ENCODE measurements around the gene RAD52.

RAD52 gene

GRCh38 chr12:949453-950191 lies at the start of gene RAD52:
TSS of gene RAD52 (minus strand) at chr12:949694. CDS start at chr12:933058, 16,636 bp downstream.
- peak; percentile 97 for FAIRE-seq

DNA sequence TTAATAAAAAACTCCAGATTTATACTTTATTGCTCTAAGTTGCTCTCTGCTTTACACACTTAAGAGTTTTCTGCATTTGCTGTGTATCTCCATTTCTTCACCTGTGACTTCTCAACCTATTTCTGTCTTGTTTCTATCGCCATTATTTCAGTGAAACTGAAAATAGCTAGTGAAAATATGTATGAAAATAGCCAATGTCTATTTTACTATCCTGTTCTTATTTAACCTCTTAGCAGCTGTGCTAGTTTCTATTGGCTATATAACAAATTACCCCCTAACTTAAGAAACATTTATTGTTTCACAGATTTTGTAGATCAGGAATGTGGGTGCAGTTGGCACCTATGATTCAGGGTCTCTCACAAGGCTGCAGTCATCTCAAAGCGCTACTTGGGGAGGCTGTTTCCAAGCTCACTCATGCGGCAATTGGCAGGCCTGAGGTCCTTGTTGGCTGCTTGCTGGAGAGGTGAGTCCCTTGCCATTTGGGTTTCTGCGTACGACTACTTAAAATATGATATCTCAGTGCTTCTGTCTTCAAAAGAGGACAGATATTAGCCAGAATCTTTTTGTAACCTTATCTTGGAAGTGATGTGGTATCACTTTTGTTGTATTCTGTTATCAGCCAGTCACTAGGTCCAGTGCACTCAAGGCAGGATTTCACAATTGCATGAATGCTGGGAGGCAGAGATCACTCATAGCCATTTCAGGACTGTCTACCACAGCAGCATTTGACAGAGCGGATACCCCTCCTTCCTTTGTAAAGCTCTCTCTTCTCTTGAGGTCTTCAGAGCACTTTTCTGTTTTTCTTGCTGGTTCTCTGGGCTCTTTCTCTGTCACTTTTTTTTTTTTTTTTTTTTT lies 48.8 kb upstream of the RAD52 start:
- FAIRE-seq: no peak

DNA sequence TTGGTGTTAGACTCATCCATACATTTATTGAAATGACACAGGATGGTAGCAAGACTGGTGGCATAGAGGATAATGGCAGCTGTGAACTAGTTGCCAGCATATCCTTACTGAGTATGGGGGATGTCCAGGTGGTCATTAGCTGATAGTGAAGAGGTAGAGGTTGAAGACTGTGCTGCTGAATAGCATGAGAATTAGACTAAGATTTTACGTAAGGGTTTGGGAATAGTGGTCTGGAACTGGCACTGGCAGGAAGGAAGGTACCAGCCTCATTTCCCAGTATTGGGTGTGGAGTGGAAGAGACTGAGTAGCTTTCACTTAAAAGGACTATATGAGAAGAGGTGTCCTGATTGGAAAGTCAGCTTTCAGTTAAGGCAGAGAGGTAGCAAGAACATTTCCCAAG lies 48.0 kb upstream of the RAD52 start:
- no peak for FAIRE-seq

GRCh38 chr12:996881-997280 lies 47.4 kb upstream of the RAD52 start:
- FAIRE-seq: no peak

DNA sequence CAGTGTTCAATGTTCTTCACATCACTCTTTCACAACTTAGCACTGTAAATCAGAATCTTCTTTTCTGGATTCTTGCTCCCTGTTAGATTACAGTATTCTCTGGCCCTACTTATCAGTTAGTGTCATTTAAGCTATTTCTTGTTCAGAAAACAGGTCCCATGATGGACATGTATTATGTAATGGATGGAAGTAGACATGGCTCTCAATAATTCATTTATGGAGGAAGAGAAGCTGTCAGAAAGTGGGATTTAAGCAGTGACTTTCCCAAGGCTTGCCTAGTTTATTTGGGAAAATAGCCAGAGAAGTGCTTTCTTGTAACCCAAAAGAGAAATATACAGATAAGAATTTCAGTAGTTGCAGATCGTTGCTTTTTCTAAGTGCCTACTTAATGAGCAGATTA lies 43.2 kb upstream of the RAD52 start:
- no peak for FAIRE-seq

DNA sequence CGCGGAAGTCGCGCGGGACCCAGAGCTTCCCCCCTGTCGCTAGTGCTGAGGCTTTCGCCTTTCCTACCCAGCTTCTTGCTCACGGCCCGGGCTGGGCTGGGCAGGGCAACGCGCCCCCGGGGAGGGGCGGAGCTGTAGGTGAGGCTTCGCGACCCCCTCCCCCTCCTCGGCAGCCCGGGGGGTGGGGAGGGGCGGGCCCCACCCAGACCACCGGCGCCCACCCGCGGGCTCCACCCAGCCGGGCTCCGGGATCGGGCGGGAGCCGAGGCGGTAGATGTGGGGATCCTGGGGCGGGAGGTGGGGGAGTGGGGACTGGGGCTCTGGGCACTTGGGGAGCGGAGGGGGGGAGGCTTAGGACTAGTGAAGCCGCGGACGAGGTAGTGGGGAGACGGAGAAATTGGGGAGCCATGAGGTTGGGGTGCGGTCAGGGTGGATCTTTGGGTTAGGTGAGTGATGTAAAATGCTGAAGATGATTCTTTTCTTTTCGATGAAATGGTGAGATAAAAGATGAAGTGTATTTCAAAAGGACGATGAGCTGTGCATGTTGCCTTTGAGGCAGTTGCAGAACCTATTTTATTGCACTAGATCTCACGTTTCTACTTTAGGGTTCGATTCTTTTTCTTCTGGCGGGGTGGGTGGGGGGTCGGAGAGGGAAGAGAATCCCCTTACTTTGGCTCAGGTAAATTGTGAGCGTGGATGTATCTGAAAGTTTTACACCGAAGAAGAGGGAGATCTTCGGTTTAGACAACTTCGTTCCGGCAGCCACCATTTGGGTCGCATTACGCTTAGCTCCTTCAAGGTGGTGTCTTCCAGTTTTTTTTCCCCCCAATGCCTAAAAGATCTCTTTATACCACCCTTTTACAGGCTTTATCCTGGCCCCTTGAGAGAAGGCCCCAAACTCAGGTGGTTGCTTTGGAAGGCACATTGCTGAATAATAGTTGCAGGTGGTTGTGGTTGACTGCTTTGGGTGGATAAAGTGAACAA lies 42.1 kb upstream of the RAD52 start:
- FAIRE-seq: no peak

DNA sequence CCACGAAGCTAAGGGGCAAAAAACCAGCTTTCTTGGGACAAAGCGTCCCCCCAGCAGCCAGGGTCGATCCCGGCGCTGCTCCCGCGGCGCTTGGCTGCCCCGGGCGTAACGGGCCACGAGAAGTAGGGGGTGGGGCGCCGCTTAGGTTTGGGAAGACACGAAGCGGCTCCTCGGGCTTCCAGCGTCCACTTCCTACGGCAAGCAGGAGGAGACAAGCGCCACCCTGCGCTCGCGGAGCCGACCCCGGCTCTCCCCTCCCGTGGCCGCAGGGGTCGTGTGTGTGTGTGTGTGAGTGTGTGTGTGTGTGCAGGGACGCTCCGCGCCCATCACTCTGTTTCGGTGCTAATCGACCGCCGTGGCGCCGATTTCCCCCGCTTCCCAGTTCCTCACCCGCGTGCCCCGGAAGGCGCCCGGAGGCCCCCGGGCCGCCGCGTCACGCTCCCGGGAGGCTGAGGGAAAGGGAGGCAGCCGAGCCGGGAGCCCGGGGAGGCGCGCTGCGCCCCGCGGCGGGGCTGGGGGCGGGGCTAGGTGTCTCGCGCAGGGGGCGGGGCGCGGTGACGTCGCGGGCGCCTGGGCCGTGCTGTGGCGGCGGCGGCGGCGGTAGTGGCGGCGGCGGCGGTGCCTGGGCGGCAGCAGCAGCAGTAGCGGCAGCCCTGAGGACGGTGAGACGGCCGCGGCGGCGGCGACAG lies 41.3 kb upstream of the RAD52 start, which contains the start of gene ERC1:
TSS of gene ERC1 (plus strand) at position 563 of the 689 bp plus-strand sequence. CDS start 36,681 bp downstream, outside the sequence.
- no peak for FAIRE-seq

DNA sequence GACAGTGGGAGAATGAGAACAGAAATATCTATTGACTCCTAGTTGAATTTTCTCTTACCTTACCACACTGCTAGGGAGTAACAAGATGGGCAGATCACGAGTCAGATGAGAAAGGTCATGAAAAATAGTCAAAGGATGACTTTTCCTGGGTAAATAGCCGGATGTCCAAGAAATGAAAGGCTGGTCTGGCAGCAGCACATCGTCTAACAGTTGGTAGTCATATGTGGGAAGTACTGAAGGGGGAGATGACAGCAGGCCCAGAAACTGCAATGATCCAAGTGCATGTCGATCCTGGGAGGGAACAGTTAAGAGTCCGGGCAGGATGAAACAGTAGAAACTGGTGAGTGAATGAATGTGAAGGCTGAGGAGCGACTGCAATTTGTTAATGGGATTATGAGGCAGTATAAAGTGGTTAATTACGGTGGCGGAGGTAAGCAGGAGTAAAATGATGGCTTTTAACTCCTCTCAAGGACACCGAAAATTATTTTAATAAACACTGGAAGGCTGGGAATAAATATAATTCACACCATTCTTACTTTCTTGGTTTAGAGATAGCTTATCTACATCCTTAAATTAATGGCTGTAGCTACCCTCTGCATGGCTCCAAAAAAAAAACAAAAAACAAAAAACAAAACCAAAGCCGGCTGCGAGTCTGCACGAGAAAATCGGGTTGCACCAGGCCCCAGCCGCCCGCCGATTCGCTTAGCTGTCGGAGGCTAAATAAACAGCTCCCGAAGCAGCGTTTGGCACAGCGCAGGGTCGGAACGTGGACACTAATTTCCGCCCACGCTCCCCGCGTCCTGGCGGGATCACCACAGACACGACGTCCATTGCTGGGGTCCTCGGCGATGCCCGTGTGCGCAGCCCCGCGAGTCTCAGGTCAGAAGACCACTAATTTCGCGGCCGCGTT lies 40.5 kb upstream of the RAD52 start:
- FAIRE-seq: no peak

DNA sequence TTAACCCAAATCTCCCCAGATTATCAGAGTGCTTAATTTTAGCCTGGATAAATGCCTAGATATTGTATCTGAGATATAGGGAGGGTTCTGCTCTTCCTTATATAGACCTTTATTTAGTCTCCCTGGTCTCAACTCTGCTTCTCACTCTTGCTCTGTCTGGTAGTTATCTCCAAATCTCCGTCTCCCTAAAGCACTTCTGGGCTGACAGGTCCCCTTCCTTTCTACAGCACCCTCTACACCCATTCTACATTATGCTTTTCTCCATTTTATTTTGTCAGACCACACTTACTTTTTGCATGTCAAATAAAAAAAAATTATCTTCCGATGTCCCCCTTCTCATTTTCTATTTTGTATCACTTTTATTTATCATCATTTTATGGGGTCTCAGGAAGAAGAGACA lies 39.6 kb upstream of the RAD52 start:
- FAIRE-seq: no peak

DNA sequence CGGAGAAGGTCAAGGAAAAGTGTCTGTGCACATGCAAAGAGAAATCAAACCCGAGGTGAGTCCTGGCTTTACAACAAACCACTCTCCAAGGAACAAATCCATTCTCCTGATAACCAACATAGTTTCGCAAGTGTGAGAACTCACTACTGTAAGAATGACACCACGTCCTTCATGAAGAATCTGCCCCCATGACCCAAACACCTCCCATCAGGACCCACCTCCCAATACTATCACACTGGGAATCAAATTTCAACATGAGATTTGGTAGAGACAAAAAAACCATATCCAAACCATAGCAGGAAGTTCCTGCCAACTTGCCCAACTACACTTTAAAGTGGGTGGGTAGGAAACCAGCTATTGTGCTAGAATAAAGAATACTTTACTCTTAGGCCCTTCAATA lies 39.2 kb upstream of the RAD52 start:
- FAIRE-seq: no peak

GRCh38 chr12:981961-982360 lies 32.5 kb upstream of the RAD52 start:
- FAIRE-seq: no peak

DNA sequence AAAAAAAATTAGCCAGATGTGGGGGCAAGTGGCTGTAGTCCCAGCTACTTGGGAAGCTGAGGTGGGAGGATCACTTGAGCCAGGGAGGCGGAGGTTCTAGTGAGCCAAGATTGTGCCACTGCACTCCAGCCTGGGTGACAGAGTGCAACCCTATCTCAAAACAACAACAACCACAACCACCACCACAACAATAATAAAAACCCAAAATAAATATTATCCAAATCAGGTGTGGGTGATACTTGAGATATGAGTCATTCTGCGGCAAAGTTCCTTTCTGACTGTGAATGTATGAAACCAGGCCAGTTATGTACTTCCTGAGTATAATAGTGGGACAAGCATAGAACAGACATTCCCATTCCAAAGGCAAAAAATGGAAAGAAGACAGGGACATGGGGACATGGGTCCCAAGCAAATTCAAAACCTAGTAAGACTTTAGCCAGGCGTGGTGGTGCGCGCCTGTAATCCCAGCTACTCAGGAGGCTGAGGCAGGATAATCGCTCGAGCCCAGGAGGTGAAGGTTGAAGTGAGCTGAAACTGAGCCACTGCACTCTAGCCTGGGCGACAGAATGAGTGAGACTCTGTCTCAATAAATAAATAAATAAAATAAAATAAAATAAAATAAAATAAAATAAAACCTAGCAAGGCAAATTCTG lies 31.8 kb upstream of the RAD52 start:
- no peak for FAIRE-seq

- no peak for FAIRE-seq
These were observed 29.9 kb upstream of the RAD52 start for GRCh38 chr12:979349-979748.

GRCh38 chr12:977156-977555 lies 27.7 kb upstream of the RAD52 start:
- no peak for FAIRE-seq

DNA sequence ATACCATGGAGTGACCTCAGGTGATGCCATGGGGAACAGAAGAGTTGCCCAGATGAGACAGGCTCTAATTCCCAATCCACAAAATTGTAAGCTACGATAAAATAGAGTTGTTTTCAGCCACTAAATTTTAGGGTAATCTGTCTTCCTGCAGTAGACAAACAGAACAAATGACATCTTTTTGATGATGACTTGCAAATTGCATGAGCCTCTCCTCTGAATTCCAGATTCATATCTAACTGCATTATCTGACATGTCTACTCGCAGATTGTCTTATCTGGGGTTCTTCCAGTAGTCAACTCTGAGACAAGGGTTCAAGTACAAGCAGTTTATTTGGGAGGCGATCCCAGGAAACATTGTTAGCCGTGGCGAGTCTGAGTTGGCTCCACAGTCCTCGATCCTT lies 27.1 kb upstream of the RAD52 start:
- no peak for FAIRE-seq

- FAIRE-seq: no peak
These were observed 24.9 kb upstream of the RAD52 start for GRCh38 chr12:974271-974862.

- FAIRE-seq: no peak
These were observed 22.5 kb upstream of the RAD52 start for GRCh38 chr12:971991-972390.

DNA sequence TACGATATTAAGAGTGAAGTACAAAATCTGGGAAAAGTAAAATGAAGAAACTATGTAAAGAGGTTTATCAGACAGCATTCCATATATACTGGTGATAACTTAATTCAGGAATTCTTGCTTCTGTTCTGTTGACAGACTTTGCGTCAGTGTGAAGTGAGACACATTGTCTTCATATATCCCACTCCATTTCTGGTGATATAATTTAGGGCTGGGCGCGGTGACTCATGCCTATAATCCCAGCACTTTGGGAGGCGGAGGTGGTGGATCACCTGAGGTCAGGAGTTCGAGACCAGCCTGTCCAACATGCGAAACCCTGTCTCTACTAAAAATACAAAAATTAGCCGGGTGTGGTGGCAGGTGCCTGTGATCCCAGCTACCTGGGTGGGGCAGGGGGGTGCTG lies 20.3 kb upstream of the RAD52 start:
- no peak for FAIRE-seq

DNA sequence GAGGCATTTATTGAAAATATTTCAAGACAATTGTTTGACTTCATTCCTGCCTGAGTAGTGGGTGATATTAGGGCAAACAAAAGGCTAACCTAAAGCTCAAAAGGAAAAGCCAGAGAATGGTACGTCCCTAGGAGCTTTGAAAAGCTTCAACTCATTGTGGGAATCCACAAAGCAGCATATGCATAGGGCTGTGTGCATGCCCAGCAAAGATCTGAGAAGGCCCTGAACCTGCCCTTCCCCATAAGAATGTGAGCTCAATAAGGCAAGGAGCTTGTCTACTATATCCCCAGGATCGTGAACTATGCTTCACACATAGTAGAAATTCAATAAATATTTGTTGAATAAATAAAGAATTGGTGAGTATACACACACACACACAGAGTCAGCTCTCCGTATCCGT lies 19.1 kb upstream of the RAD52 start:
- no peak for FAIRE-seq

- no peak for FAIRE-seq
These were observed 18.1 kb upstream of the RAD52 start for GRCh38 chr12:967641-968040.

Measured in A204.1 (cell line).